OCI-LY7 (cell line): ENCODE data around the gene TTC22.

Experiments used
- EZH2phosphoT487 ChIP-seq: fragments of 200-600 bp; sonication (generic); IDR thresholded peaks from 2 replicates; pipeline ENCODE4 v1.6.1; 2018; ENCODE audit warnings: low read depth, borderline replicate concordance, mild to moderate bottlenecking, mixed run types, antibody characterized with exemption, low read length, moderate library complexity, mixed read lengths
- TF ChIP-seq, protein P1 (sequence below): fragments of 200-600 bp; sonication (generic); conservative IDR thresholded peaks from 2 replicates; pipeline ENCODE4 v1.5.1; 2014; ENCODE audit warnings: mild to moderate bottlenecking, antibody characterized with exemption, low read length, moderate library complexity, mixed read lengths

DNA sequence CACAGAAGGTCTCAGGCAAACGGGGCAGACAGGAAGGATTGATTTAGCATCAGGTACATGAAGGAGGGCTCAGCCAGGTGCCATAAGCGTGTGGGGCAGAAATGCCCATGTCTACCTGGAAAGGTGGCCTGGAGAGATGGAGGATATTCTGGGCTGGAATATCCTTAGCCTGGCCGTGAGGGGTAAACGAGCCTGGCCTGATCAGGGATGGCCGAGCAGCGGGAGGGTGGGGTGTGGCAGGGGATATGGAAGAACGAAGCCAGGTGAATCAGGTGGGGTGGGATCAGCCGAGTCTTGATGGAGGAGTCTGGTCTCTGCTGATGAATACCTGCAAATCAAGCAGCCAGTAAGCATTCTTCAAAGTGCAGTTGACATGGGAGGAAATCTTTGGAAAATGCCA lies 35.5 kb upstream of the TTC22 start:
- TF ChIP-seq, protein P1, sequence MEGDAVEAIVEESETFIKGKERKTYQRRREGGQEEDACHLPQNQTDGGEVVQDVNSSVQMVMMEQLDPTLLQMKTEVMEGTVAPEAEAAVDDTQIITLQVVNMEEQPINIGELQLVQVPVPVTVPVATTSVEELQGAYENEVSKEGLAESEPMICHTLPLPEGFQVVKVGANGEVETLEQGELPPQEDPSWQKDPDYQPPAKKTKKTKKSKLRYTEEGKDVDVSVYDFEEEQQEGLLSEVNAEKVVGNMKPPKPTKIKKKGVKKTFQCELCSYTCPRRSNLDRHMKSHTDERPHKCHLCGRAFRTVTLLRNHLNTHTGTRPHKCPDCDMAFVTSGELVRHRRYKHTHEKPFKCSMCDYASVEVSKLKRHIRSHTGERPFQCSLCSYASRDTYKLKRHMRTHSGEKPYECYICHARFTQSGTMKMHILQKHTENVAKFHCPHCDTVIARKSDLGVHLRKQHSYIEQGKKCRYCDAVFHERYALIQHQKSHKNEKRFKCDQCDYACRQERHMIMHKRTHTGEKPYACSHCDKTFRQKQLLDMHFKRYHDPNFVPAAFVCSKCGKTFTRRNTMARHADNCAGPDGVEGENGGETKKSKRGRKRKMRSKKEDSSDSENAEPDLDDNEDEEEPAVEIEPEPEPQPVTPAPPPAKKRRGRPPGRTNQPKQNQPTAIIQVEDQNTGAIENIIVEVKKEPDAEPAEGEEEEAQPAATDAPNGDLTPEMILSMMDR: no peak
- no peak for TF ChIP-seq EZH2phosphoT487
